Endometrium (tissue), 2 donors: ENCODE data around the gene THAP5.

ENCODE experiments used
- FAIRE-seq: peaks from 2 replicates; lab custom pipeline; 2012; peaks lifted over from hg19 to GRCh38; lab: Jason Lieb, UNC
- donor health status: control.
- donor health status: control.

Gene THAP5

GRCh38 chr7:108569381-108570145 lies at the start of gene THAP5, which contains the start of gene DNAJB9:
Gene THAP5, minus strand, starts transcription at chr7:108569706. Its CDS starts 137 bp downstream, at chr7:108569569.
Gene DNAJB9, plus strand, starts transcription at chr7:108569874. Its CDS starts 1,853 bp downstream, at chr7:108571727.
- peak; percentile 97 for FAIRE-seq

DNA sequence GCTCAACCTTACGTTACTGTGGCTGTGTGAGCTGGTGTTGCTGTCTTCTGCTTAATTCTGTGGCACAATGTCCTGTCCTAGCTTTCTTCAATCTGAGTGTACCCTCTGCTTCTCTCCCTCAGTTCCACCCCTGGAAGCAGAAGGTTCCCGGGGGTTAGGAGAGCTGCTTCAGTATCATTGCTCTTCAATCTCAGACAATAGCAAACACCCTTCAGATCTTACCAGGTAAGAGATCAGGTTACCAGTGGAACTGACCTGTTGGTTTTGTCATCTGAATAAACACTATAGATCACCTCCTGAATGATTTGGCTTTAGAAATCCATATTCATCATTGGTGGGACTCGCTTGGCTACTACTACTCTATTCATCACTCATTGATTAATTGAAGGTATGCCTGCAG lies 48.5 kb upstream of the THAP5 start:
- FAIRE-seq, result no peak

DNA sequence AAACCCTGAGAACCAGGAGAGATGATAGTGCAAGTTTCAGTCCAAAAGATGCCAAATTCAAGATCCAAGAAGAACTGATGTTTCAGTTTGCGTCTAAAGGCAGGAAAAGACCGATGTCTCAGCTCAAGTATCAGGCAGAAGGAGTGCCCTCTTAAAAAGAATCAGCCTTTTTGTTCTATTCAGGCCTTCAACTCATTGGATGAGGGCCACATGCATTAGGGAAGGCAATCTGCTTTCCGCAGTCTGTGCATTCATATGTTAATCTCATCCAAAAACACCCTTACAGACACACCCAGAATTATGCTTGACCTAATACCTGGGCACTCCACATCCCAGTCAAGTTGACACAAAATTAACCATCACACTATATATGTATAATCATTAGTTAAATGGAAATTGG lies 45.4 kb upstream of the THAP5 start:
- no peak for FAIRE-seq

GRCh38 chr7:108613949-108614381 lies 44.5 kb upstream of the THAP5 start:
- no peak for FAIRE-seq

- FAIRE-seq, result peak; percentile 94
These were observed 43.8 kb upstream of the THAP5 start for GRCh38 chr7:108613147-108613948.

DNA sequence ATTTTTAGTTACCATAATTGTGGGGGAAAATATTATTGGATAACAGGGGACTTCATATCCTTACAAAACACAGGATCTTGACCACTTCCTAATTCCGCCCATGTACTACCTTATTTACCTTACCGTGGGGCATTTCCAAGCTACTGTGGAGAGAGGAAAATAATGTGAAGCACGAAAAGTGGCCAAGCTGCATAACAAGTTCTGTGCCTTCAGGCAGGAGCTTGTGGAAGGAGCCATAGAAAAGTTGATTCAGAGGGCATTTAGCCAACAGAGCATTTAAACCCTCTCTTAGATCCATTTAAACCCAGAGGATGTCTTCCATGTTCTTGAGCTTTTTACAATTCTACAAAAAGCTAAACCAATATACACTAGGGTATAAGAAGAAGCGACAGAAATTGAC lies 41.8 kb upstream of the THAP5 start:
- no peak for FAIRE-seq

DNA sequence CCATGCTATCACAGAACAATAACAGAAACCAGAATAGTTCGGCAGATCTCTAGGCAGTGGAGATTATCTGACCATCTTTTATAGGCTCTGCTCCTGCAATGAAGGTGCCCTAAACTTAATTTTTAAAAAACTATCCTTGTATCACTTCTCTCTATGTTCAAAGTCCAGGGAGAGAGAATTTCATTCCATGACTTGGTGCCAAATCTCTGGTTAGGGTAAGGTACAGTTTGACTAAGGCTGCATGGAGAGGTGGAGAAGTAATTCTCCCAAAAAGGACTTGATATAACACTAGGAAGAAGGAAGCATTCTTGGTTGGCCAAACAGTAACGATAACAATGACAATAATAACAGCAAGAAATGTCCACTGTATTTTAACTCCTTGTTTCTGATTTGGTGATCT lies 40.1 kb upstream of the THAP5 start:
- no peak for FAIRE-seq

- FAIRE-seq, result no peak
These were observed 36.2 kb upstream of the THAP5 start for GRCh38 chr7:108605559-108606201.

GRCh38 chr7:108604307-108605077 lies 35.0 kb upstream of the THAP5 start:
- FAIRE-seq, result no peak

GRCh38 chr7:108603656-108604306 lies 34.3 kb upstream of the THAP5 start:
- FAIRE-seq, result no peak

DNA sequence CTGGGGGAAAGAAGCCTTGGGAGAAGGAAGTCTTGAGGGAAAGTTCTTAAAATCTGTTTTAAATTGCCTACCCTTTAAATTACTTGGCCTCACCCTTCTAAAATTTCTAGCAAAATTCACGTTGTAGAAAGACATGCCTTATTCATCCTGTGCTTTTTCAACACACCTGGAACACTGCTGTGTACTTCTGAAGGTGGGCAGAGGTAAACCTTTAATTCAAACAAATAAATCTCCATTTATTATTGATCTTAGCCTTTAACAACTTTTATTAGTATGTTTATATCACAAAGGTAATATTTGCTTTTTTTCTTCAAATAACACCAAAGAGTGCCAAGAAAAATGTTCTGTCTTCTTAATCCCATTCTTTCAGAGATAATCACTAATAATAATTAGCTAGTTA lies 30.9 kb upstream of the THAP5 start:
- FAIRE-seq, result no peak

DNA sequence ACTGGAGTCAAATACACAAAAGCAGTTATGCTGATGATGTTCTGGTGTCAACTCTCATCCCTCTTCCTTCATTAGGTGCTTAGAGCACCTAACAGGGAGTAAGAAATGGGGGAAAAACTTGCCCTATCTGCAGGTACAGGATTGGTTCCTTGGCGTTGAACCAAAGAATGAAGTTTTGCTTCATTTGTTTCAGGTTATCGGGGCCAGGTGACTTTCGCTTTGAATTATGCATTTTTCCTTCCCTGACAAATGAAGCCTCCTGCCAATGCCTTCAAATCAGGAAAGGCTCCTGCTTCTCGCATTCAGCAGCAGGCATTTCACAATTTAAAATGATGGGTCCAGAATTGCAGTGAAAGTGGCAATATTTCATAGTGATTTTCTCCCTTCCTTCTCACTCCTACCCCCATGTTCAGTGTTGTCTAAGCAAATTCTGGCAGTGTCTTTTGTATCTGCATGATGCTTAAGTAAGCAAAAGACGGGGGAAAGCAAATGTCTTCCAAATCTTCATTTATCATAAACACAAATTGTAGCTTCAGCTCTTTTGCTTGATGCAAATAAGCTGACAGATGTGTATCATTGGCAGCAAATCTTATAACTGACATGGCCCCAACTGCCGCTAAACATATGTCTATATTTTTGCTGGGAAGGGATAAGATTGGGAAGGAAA lies 29.5 kb upstream of the THAP5 start:
- FAIRE-seq, result no peak

DNA sequence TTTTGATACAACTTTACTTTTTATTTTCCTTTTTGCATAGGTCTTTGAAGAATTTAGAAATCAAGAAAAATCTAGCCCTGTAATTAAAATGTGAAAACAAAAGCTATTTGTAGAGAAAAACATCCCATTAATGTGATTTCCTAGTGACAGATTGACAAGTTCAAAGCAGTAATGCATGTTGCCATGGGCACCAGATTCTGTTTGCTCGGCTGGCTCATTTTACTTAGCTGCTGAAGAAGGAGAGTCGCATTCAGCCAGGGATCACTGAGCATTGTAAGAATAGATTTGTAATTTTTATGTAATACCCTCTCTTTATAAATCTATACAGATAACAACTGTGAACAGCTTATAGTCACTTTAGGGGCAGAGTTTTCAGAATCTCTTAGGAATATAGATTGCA lies 28.6 kb upstream of the THAP5 start:
- no peak for FAIRE-seq

DNA sequence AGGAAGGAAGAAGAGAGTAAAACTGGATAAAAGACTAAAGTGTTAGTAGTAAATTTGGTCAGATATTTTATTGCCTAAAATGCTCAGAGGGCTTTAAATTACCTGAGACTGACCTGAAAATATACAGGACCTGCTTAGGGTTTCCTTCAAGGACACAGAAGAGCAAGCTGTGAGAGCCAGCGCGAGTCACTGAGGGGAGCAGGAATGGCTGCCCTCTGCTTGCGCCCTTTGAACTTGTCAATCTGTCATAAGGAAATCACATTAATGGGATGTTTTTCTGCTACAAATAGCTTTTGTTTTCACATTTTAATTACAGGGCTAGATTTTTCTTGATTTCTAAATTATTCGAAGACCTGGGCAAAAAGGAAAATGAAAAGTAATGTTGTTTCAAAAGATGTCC lies 27.1 kb upstream of the THAP5 start:
- FAIRE-seq, result no peak

DNA sequence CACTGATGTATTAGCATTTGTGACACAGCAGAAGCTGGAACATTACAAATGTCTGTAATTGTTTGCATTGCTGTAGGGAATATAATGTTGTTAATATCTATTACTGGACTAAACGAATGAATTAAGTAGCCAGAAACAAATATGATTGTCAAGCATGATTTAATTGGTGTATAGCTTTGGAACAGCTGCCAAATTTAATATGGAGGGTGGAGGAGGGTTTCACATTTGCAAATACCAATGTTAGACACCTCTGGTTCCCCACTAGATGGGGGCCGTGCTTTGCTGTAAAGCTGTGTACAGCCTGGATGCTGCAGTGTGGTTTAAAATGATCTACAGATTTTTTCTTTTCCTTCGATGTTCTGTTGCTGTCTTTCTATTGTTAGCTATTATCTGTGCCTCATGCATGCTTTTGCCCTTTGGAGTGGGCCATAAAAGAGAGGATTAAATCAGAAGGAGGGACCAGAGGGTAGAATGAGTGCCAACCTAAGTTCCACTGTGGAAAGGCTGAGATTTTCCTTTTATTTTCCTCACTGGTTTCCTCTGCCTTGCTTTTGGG lies 23.2 kb upstream of the THAP5 start:
- no peak for FAIRE-seq

GRCh38 chr7:108590606-108591005 lies 21.1 kb upstream of the THAP5 start:
- no peak for FAIRE-seq

GRCh38 chr7:108589874-108590273 lies 20.4 kb upstream of the THAP5 start:
- FAIRE-seq, result no peak

DNA sequence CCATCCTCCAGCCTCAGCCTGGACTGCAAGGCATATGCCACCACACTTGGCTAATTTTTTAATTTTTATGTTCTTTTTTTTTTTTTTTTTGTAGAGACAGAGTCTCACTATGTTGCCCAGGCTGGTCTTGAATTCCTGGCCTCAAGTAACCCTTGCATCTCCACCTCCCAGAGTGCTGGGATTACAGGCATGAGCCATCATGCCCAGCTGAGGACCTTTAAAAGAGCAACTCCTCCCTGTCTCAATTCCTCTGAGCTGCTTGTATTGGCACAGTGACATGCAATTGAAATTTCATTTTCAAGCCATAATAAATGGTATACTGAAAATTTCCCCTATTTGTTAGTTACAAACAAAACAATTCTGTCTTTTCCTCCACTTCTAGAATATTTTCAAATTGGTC lies 19.7 kb upstream of the THAP5 start:
- no peak for FAIRE-seq

- FAIRE-seq, result no peak
These were observed 16.8 kb upstream of the THAP5 start for GRCh38 chr7:108586274-108586710.

- FAIRE-seq, result no peak
These were observed 16.3 kb upstream of the THAP5 start for GRCh38 chr7:108585843-108586242.

DNA sequence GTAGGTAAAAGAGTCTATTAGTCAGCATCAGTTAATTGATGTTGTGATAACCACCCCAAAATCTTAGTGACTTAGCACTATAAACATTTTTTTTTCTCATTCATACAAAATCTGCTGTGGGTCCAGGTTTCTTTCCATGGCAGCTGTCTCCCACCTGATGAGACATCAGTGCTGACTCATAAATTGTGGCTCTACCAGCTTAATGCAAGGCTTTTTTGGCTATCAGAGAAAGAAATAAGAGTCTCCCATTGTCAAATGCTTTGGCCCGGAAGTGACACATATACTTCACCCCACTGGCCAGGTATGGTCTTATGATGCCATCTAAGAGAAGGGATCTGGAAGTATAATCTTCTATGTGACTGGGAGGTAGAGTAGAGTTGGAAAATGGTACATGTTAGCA lies 14.7 kb upstream of the THAP5 start:
- FAIRE-seq, result no peak
